Heart left ventricle (tissue), 16 donors: ENCODE measurements around the gene CTNNA3. TPM values are rescaled to one million over a fixed set of nuclear protein-coding genes. Genes with fewer than 3 reads are reported as not detected.

Experiments
- ATAC-seq, 4 donors: fragments of 200-7000 bp; cut with Tn5 transposase; one replicate each; pipeline ENCODE4 v1.9.1; 2020 to 2022; ENCODE audit warnings: moderate library complexity in 4 of 4, mild to moderate bottlenecking in 3 of 4, moderate number of reproducible peaks in 1 of 4
- DNase-seq, 5 donors: peaks; one replicate each; pipeline ENCODE4 v3.0.0-alpha.2; 2020
- H3K27ac ChIP-seq, 12 donors: fragments of 200-600 bp; sonication (generic) in 4 of 12; one replicate each; pipeline versions ENCODE4 v1.5.0 to v1.8.0; 2016 to 2022; ENCODE audit warnings: mild to moderate bottlenecking in 2 of 12
- H3K27me3 ChIP-seq, 9 donors: fragments of 200-600 bp; sonication (generic) in 2 of 9; one replicate each; pipeline versions ENCODE4 v1.5.1 to v1.8.0; 2016 to 2022; ENCODE audit warnings: mild to moderate bottlenecking in 3 of 9
- H3K36me3 ChIP-seq, 9 donors: fragments of 200-600 bp; sonication (generic) in 2 of 9; one replicate each; pipeline versions ENCODE4 v1.5.0 to v1.8.0; 2018 to 2022; ENCODE audit warnings: mild to moderate bottlenecking in 2 of 9
- H3K4me1 ChIP-seq, 12 donors: fragments of 200-600 bp; sonication (generic) in 4 of 12; one replicate each; pipeline versions ENCODE4 v1.5.0 to v1.8.0; 2016 to 2022; ENCODE audit warnings: mild to moderate bottlenecking in 3 of 12
- H3K4me3 ChIP-seq, 12 donors: fragments of 200-600 bp; sonication (generic) in 4 of 12; one replicate each; pipeline versions ENCODE4 v1.5.0 to v1.8.0; 2017 to 2022; ENCODE audit warnings: mild to moderate bottlenecking in 9 of 12, moderate library complexity in 4 of 12
- H3K9me3 ChIP-seq, 12 donors: fragments of 200-600 bp; sonication (generic) in 4 of 12; one replicate each; pipeline versions ENCODE4 v1.5.0 to v1.8.0; 2016 to 2022; ENCODE audit warnings: mild to moderate bottlenecking in 1 of 12
- POLR2A ChIP-seq, 2 donors: fragments of 450-650 bp; IDR thresholded peaks; one replicate each; pipeline ENCODE4 v1.6.1; 2017; ENCODE audit warnings: antibody characterized with exemption in 2 of 2, mild to moderate bottlenecking in 2 of 2, moderate library complexity in 2 of 2
- WGBS, 4 donors: extraction: QIAGEN DNeasy Blood & Tissue Kit in 2 of 4; methylation state at CpG; one replicate each; pipeline versions ENCODE4 v1.1.5 to v1.1.7; 2013 to 2018; 5-methylcytosine and 5-hydroxymethylcytosine counted together
- intact Hi-C, 10 donors: fragments of 100-400 bp; cut with DNase I; formaldehyde crosslinking; loops; one replicate each; pipeline versions ENCODE4 v1.11.1 to v1.14.2; 2022
- polyA plus RNA-seq, 2 donors: library from polyadenylated mRNA; stranded (reverse); fragments of 200-250 nt; gene quantifications; one replicate each; pipeline ENCODE4 v1.2.3, GENCODE V29; 2013
- total RNA-seq, 9 donors: library from RNA; depleted of rRNA in 2 of 9; stranded (reverse); fragments of >200 nt in 2 of 9; fragmentation: NEBNext Ultra II Directional in 3 of 9; extraction: Animal tissue kit (Norgen Biotek cat#: 25700) in 3 of 9; gene quantifications; one replicate each; pipeline versions ENCODE4 v1.1.0 to v1.2.4, GENCODE V29; 2016 to 2023
- TF ChIP-seq, protein P1 (sequence below), 12 donors: fragments of 200-600 bp; sonication (generic) in 4 of 12; IDR thresholded peaks; one replicate each; pipeline versions ENCODE4 v1.5.0 to v1.8.0; 2018 to 2022; ENCODE audit warnings: antibody characterized with exemption in 12 of 12, mild to moderate bottlenecking in 5 of 12
- donor health status: ischemic (EF 13 %, LVEDD 7.1; RV severe dilation, severe dysfunction).
- donor health status: healthy with polysubstance abuse.
- donor health status: DM: no; HTN: yes; CAD: no.
- donor health status: DM: no; HTN: no; CAD: no.
- donor health status: ischemic (EF 25% LVEDD 6.9; RV normal size, moderate dysfunction).
- donor health status: ischemic (EF 25% LVEDD 5.7; RV mildly dilated, moderate dysfunction).
- donor health status: healthy.
- donor health status: DM: yes; HTN: yes; CAD: no.
- donor health status: ischemic (EF 35%, LVEDD 5.7; RV mildly dilated, moderate dysfunction).
- donor health status: nonischemic (EF 11% LVEDD 7.7; RV severe dilation, severe dysfunction).
- donor health status: DM: yes; HTN: yes; CAD: no.
- donor health status: PGD.
- donor health status: ischemic (EF 29% LVEDD 5.4; RV normal size, mild dysfunction).
- donor health status: nonischemic (EF 23%, LVEDD 6.1; RV moderate dilation, normal function).

The CTNNA3 gene
- total and polyA plus RNA-seq, 11 donors: 4.8 to 200 (median 99.0) TPM

DNA sequence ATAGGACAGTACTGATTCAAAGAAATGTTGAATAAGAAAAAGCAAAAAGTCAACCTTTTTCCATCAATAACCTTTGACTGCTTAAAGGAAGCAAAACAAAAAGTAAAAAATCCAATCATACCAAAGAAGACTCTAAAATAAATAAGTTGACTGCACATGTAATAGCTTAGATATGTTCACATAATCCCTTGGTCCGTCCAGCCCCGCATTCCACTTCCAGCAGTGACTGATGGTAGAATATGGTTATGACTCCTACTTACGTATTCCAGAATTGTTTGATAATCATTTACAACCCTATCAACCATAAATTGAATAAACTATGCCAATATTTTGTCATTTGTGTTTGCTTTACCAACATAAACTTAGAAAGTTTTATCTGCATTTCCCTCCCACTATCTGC is 77.9 kb downstream of the CTNNA3 start:
- H3K27ac ChIP-seq: no peak overlapping the region
- no peaks in the 10 kb centered on the region for H3K9me3 ChIP-seq
- H3K27me3 ChIP-seq: no peaks in the 10 kb centered on the region
- TF ChIP-seq, protein P1, sequence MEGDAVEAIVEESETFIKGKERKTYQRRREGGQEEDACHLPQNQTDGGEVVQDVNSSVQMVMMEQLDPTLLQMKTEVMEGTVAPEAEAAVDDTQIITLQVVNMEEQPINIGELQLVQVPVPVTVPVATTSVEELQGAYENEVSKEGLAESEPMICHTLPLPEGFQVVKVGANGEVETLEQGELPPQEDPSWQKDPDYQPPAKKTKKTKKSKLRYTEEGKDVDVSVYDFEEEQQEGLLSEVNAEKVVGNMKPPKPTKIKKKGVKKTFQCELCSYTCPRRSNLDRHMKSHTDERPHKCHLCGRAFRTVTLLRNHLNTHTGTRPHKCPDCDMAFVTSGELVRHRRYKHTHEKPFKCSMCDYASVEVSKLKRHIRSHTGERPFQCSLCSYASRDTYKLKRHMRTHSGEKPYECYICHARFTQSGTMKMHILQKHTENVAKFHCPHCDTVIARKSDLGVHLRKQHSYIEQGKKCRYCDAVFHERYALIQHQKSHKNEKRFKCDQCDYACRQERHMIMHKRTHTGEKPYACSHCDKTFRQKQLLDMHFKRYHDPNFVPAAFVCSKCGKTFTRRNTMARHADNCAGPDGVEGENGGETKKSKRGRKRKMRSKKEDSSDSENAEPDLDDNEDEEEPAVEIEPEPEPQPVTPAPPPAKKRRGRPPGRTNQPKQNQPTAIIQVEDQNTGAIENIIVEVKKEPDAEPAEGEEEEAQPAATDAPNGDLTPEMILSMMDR (IDR thresholded peaks at IDR 0.05): no peak
- TF ChIP-seq POLR2A (IDR thresholded peaks at IDR 0.05): no peak
- H3K4me1 ChIP-seq: peaks cover 0 to 6% (median 0%) of the 10 kb centered on the region in 12 donors
- no peaks in the 10 kb centered on the region for H3K36me3 ChIP-seq
- H3K4me3 ChIP-seq: no peak overlapping the region
- intact Hi-C loops: no loop called here
- WGBS, 4 donors: 68 to 78% (median 75%) methylated on average over 3 of the region's 3 CpGs
- DNase-seq (no peak), ATAC-seq (no peak)

DNA sequence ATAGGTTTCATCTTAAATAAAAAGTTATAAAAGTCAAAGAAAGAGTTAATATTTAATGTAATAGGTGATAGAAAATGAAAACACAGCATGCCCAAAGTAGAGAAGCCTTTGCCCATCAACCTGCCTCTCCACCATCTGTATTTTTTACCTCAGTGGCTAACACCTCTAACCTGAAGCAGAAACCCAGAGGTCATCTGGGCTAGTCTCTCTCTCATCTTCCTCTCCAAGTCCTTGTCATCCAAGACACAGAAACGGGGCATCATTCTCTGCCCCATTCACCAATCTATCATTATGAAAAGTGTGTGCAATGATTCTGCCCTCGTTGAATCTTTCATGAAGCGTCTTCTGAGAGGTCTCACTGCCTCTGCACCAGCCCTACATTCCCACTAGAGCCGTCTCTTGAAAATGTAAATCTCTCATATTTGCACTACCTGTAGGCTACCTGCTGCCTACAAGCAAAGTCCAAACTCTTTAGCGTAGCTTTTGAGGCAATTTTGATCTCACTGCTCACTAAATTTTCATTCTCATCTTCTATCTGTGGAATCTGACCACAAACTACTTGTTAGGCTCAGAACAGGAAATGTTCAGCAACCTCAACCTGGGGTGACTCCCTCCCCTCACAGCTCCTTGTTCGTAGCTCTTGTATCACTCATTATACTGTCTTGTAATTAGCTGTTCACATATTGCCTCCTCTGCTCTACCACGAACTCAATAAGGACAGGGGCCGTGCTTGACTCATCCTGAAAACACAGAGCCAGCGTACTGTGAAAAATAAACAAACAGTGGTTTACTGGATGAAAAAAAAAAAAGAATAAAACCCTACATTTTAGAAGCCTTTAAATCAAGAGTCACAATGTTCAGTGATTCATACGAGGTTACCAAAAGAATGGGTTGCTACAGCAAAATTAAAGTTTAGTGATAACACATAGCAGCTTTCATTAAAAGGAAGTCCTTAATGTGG is 83.1 kb downstream of the CTNNA3 start:
- ATAC-seq: no peak
- no peak overlapping the region for H3K27ac ChIP-seq
- H3K27me3 ChIP-seq: no peaks in the 10 kb centered on the region
- no peak overlapping the region for H3K4me3 ChIP-seq
- peaks cover 0 to 8% (median 0%) of the 10 kb centered on the region in 12 donors for H3K4me1 ChIP-seq
- TF ChIP-seq, protein P1 (IDR thresholded peaks at IDR 0.05): no peak
- no peak for TF ChIP-seq POLR2A (IDR thresholded peaks at IDR 0.05)
- no peaks in the 10 kb centered on the region for H3K36me3 ChIP-seq
- intact Hi-C loops: no loop called here
- H3K9me3 ChIP-seq: no peaks in the 10 kb centered on the region
- WGBS, 4 donors: 79 to 82% (median 81%) methylated on average over 10 of the region's 10 CpGs
- no peak for DNase-seq

DNA sequence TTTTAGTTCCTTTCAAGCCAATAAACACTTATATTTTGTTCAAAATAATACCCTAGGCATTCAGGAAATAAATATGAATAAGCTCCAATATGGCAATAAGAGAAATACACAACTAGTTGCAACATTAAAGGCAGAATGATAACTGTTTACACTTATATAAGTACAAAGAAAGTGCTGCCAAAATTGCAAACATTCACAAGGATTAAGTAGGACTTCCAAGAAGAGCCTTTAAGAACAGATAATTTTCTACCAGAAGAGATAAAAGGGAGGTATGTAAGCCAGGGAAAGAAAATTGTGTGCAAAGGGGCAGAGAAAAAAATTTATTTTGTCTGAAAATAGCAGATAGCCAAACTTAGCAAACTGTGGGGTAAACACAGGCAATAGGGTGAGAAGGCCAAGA is 83.8 kb downstream of the CTNNA3 start:
- Histone ChIP-seq H3K9me3 (no peaks in the 10 kb centered on the region), H3K27me3 (no peaks in the 10 kb centered on the region), H3K4me1 (peaks cover 0 to 15% (median 0%) of the 10 kb centered on the region in 12 donors), H3K36me3 (no peaks in the 10 kb centered on the region), H3K4me3 (no peak overlapping the region), H3K27ac (no peak overlapping the region)
- ATAC-seq (no peak), DNase-seq (no peak)
- intact Hi-C loops: no loop called here
- no peak for TF ChIP-seq POLR2A (IDR thresholded peaks at IDR 0.05)
- TF ChIP-seq, protein P1 (IDR thresholded peaks at IDR 0.05): no peak

DNA sequence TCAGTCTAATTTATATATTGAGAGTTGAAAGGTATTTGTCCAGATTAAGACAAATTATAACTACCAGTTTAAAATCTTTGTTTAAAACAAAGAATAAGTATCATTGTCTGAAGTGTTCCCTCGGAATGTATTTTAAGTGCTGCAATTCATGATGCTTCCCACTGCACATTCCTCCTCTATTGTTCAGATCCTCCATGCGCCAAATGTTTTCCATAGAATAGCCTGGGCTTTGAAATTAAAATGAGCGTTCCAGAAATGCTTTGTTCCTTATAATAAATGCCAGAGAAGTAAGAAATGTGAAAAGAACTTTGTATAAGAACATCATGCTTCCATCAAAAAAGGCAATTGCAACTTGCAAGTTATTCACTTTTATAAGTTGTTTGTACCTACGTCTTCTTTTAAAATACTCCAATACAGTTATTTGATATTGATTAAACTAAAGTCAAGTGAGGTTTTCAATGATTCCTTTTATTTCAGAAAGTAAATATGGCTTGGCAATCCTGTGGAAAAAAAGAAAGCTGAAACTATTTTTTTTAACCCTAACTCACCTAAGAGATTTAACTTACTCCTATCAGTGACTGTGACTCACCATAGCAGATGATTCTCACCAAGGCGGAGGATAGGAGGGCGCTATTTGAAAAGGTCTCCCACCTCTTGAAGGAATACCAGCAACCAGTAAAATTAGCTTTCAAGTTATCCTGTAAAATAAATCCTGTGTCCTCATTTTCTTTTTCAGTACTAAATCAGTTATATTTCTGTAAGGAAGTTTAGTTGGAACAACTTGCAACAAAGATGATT is 85.8 kb downstream of the CTNNA3 start:
- intact Hi-C loops: no loop called here
- ATAC-seq: no peak
- H3K4me3 ChIP-seq: no peak overlapping the region
- TF ChIP-seq, protein P1 (IDR thresholded peaks at IDR 0.05): no peak
- no peak for TF ChIP-seq POLR2A (IDR thresholded peaks at IDR 0.05)
- H3K36me3 ChIP-seq: no peaks in the 10 kb centered on the region
- H3K4me1 ChIP-seq: peaks cover 0 to 20% (median 0%) of the 10 kb centered on the region in 12 donors
- DNase-seq: no peak
- no peaks in the 10 kb centered on the region for H3K27me3 ChIP-seq
- H3K27ac ChIP-seq: no peak overlapping the region
- 67 to 72% (median 71%) methylated on average over 6 of the region's 6 CpGs for WGBS, 4 donors
- no peaks in the 10 kb centered on the region for H3K9me3 ChIP-seq
